ENCODE data around the gene AGA.

The AGA gene

GRCh38 chr4:177461606-177462005 is 19.4 kb upstream of the AGA start:
- no peak for DNase-seq

GRCh38 chr4:177460460-177460859 is 18.2 kb upstream of the AGA start:
- no peak for TF ChIP-seq GATA1 (IDR thresholded peaks at IDR 0.05; ENCODE audit: low read depth, low read length)
- no peak for TF ChIP-seq POLR2A (IDR thresholded peaks at IDR 0.05; ENCODE audit: low read length)
- DNase-seq: no peak

More at GRCh38 chr4:177461606-177462005, 19.4 kb upstream of the AGA start:
- TF ChIP-seq GATA1 (IDR thresholded peaks at IDR 0.05; ENCODE audit: low read depth, low read length): no peak
- no peak for TF ChIP-seq POLR2A (IDR thresholded peaks at IDR 0.05; ENCODE audit: low read length)

- DNase-seq: peak in 1 of 2 experiments; percentile 49
- TF ChIP-seq POLR2A (IDR thresholded peaks at IDR 0.05; ENCODE audit: low read length): no peak
- no peak for TF ChIP-seq GATA1 (IDR thresholded peaks at IDR 0.05; ENCODE audit: low read depth, low read length)
Measured at GRCh38 chr4:177455561-177455970, 13.3 kb upstream of the AGA start.

- TF ChIP-seq GATA1 (IDR thresholded peaks at IDR 0.05; ENCODE audit: low read depth, low read length) (no peak), POLR2A (IDR thresholded peaks at IDR 0.05; ENCODE audit: low read length) (no peak)
Measured at GRCh38 chr4:177453116-177453515, 10.9 kb upstream of the AGA start.

GRCh38 chr4:177451108-177451500 is 8.9 kb upstream of the AGA start:
- no peak for DNase-seq
- TF ChIP-seq POLR2A (IDR thresholded peaks at IDR 0.05; ENCODE audit: low read length) (no peak), GATA1 (IDR thresholded peaks at IDR 0.05; ENCODE audit: low read depth, low read length) (no peak)

More at GRCh38 chr4:177453116-177453515, 10.9 kb upstream of the AGA start:
- DNase-seq: no peak

GRCh38 chr4:177450426-177451107 is 8.3 kb upstream of the AGA start:
- DNase-seq: no peak
- TF ChIP-seq GATA1 (IDR thresholded peaks at IDR 0.05; ENCODE audit: low read depth, low read length): no peak
- no peak for TF ChIP-seq POLR2A (IDR thresholded peaks at IDR 0.05; ENCODE audit: low read length)

GRCh38 chr4:177448850-177449249 is 6.6 kb upstream of the AGA start:
- no peak for TF ChIP-seq GATA1 (IDR thresholded peaks at IDR 0.05; ENCODE audit: low read depth, low read length)
- no peak for TF ChIP-seq POLR2A (IDR thresholded peaks at IDR 0.05; ENCODE audit: low read length)
- DNase-seq: no peak

- TF ChIP-seq GATA1 (IDR thresholded peaks at IDR 0.05; ENCODE audit: low read depth, low read length): no peak
- no peak for TF ChIP-seq POLR2A (IDR thresholded peaks at IDR 0.05; ENCODE audit: low read length)
- no peak for DNase-seq
Measured at GRCh38 chr4:177447417-177448004, 5.3 kb upstream of the AGA start.

GRCh38 chr4:177446586-177446985 is 4.3 kb upstream of the AGA start:
- no peak for TF ChIP-seq GATA1 (IDR thresholded peaks at IDR 0.05; ENCODE audit: low read depth, low read length)
- no peak for TF ChIP-seq POLR2A (IDR thresholded peaks at IDR 0.05; ENCODE audit: low read length)

GRCh38 chr4:177444911-177445736 is 2.9 kb upstream of the AGA start:
- DNase-seq: no peak
- TF ChIP-seq GATA1 (IDR thresholded peaks at IDR 0.05; ENCODE audit: low read depth, low read length) (no peak), POLR2A (IDR thresholded peaks at IDR 0.05; ENCODE audit: low read length) (no peak)

More at GRCh38 chr4:177446586-177446985, 4.3 kb upstream of the AGA start:
- DNase-seq: no peak

GRCh38 chr4:177441061-177441802 is 1.0 kb downstream of the AGA start:
- DNase-seq: peak; percentile 77 to 79
- TF ChIP-seq POLR2A (IDR thresholded peaks at IDR 0.05; ENCODE audit: low read length) (no peak), GATA1 (IDR thresholded peaks at IDR 0.05; ENCODE audit: low read depth, low read length) (no peak)

GRCh38 chr4:177436456-177436855 is 5.8 kb downstream of the AGA start:
- TF ChIP-seq GATA1 (IDR thresholded peaks at IDR 0.05; ENCODE audit: low read depth, low read length) (no peak), POLR2A (IDR thresholded peaks at IDR 0.05; ENCODE audit: low read length) (no peak)
- DNase-seq: no peak

- no peak for DNase-seq
- TF ChIP-seq GATA1 (IDR thresholded peaks at IDR 0.05; ENCODE audit: low read depth, low read length) (no peak), POLR2A (IDR thresholded peaks at IDR 0.05; ENCODE audit: low read length) (no peak)
Measured at GRCh38 chr4:177434667-177435066, 7.6 kb downstream of the AGA start.

GRCh38 chr4:177427192-177427591 is 15.0 kb downstream of the AGA start:
- TF ChIP-seq GATA1 (IDR thresholded peaks at IDR 0.05; ENCODE audit: low read depth, low read length) (no peak), POLR2A (IDR thresholded peaks at IDR 0.05; ENCODE audit: low read length) (no peak)
- DNase-seq: no peak

All from erythroblast (primary cell).